MCF 10A (cell line): ENCODE measurements around the gene MTERF1. TPM values are rescaled to one million over a fixed set of nuclear protein-coding genes. Genes with fewer than 3 reads are reported as not detected.

Experiments
- BruUV-seq: library from RNA; stranded (reverse); fragments of 400-500 nt; replicated peaks from 2 replicates; lab custom pipeline; 2021; lab: Mats Ljungman, UMichigan
- CTCF ChIA-PET: fragments of 300-600 bp; sonication (Branson Sonifier 250); formaldehyde crosslinking; extraction: SDS; loops from one replicate; lab custom pipeline; 2021; ENCODE audit warnings: antibody characterized with exemption, inconsistent platforms; lab: Yijun Ruan, JAX
- POLR2A ChIA-PET: fragments of 300-600, 350-650 bp; sonication (Branson Sonifier 250); formaldehyde crosslinking; extraction: SDS; loops from one replicate; lab custom pipeline; 2020; ENCODE audit warnings: antibody characterized with exemption, inconsistent platforms; lab: Yijun Ruan, JAX
- DNase-seq: peaks from one replicate; pipeline ENCODE4 v3.0.0-alpha.2; 2018; ENCODE audit not compliant: unreplicated experiment
- H3K27ac Mint-ChIP-seq: one replicate; pipeline ENCODE4 v1.8.0; 2022; ENCODE audit warnings: mild to moderate bottlenecking, low read depth, mixed read lengths; ENCODE audit not compliant: unreplicated experiment
- H3K27me3 Mint-ChIP-seq: one replicate; pipeline ENCODE4 v1.8.0; 2022; ENCODE audit warnings: mixed read lengths; ENCODE audit not compliant: insufficient read depth, unreplicated experiment
- H3K36me3 Mint-ChIP-seq: one replicate; pipeline ENCODE4 v1.8.0; 2022; ENCODE audit warnings: mild to moderate bottlenecking, moderate library complexity, mixed read lengths; ENCODE audit not compliant: insufficient read depth, unreplicated experiment
- H3K4me1 Mint-ChIP-seq: one replicate; pipeline ENCODE4 v1.8.0; 2022; ENCODE audit warnings: mixed read lengths; ENCODE audit not compliant: insufficient read depth, unreplicated experiment
- H3K4me3 Mint-ChIP-seq: one replicate; pipeline ENCODE4 v1.8.0; 2022; ENCODE audit warnings: mild to moderate bottlenecking, moderate library complexity, mixed read lengths; ENCODE audit not compliant: unreplicated experiment
- H3K9me3 Mint-ChIP-seq: one replicate; pipeline ENCODE4 v1.8.0; 2022; ENCODE audit warnings: mixed read lengths; ENCODE audit not compliant: unreplicated experiment
- CTCF ChIP-seq: fragments of 200-600 bp; IDR thresholded peaks from one replicate; pipeline ENCODE4 v1.8.0; 2022; ENCODE audit warnings: antibody characterized with exemption, mild to moderate bottlenecking; ENCODE audit not compliant: unreplicated experiment
- intact Hi-C: fragments of 100-400 bp; cut with micrococcal nuclease; formaldehyde crosslinking; loops from 2 replicates; pipeline ENCODE4 v1.14.1; 2022
- total RNA-seq: library from RNA; stranded (reverse); gene quantifications from 2 replicates; pipeline ENCODE4 v1.2.3, GENCODE V29; 2022

The MTERF1 gene
- total RNA-seq, 1 experiment from 2014 or later = 12.9 TPM

GRCh38 chr7:91864070-91864469 is 16.4 kb downstream of the MTERF1 start:
- BruUV-seq = no TSS peak
- TF ChIP-seq CTCF = no peak
- H3K4me1 Mint-ChIP-seq = peaks cover 5% of the 10 kb centered on the region
- DNase-seq = no peak
- H3K9me3 Mint-ChIP-seq = no peaks in the 10 kb centered on the region
- POLR2A ChIA-PET = interaction anchor here (0.7 kb wide), 1 partner anchor 597 kb away, joined by 3 read pairs; no protein-coding TSS in a partner anchor
- no peak overlapping the region for H3K4me3 Mint-ChIP-seq
- H3K27me3 Mint-ChIP-seq = no peaks in the 10 kb centered on the region
- CTCF ChIA-PET = interaction anchor here (0.8 to 5.6 kb wide), 5 partner anchors 10 to 35 kb away, joined by 3 to 30 read pairs (median 7); partner anchors contain the start of gene MTERF1
- intact Hi-C loops = no loop called here
- H3K27ac Mint-ChIP-seq = no peak overlapping the region
- peaks cover 9% of the 10 kb centered on the region for H3K36me3 Mint-ChIP-seq

- Mint-ChIP-seq H3K27me3 (no peaks in the 10 kb centered on the region), H3K36me3 (no peaks in the 10 kb centered on the region), H3K27ac (no peak overlapping the region), H3K4me3 (no peak overlapping the region), H3K9me3 (no peaks in the 10 kb centered on the region), H3K4me1 (peaks cover 26% of the 10 kb centered on the region)
- DNase-seq = peak; percentile 63
- no TSS peak for BruUV-seq
- TF ChIP-seq CTCF = peak; percentile 25
- intact Hi-C loops = loop anchor here (1.0 to 10.0 kb wide), 2 partner anchors 22 to 768 kb away; no protein-coding TSS in a partner anchor
- ChIA-PET POLR2A (interaction anchor here (0.5 to 1.1 kb wide), 6 partner anchors 9 to 393 kb away, joined by 3 to 4 read pairs (median 3); partner anchors contain the start of genes AKAP9, ANKIB1 and KRIT1), CTCF (interaction anchor here (0.6 to 2.8 kb wide), 13 partner anchors 9 to 809 kb away, joined by 3 to 32 read pairs (median 3); no protein-coding TSS in a partner anchor)
These were observed 28.2 kb downstream of the MTERF1 start for GRCh38 chr7:91852263-91852741.

GRCh38 chr7:91850455-91850854 is 30.0 kb downstream of the MTERF1 start:
- ChIA-PET CTCF (interaction anchor here (0.5 to 1.3 kb wide), 3 partner anchors 20 to 32 kb away, joined by 4 read pairs; no protein-coding TSS in a partner anchor), POLR2A (interaction anchor here (1.0 to 1.5 kb wide), 2 partner anchors 14 to 20 kb away, joined by 3 to 4 read pairs; no protein-coding TSS in a partner anchor)
- no peaks in the 10 kb centered on the region for H3K9me3 Mint-ChIP-seq
- intact Hi-C loops = loop anchor here (10.0 kb wide), 1 partner anchor 766 kb away; no protein-coding TSS in a partner anchor
- BruUV-seq = no TSS peak
- peak overlapping the region; percentile 52 for H3K27ac Mint-ChIP-seq
- no peaks in the 10 kb centered on the region for H3K27me3 Mint-ChIP-seq
- no peak for TF ChIP-seq CTCF
- no peaks in the 10 kb centered on the region for H3K36me3 Mint-ChIP-seq
- H3K4me1 Mint-ChIP-seq = peaks cover 26% of the 10 kb centered on the region
- peak; percentile 68 for DNase-seq
- no peak overlapping the region for H3K4me3 Mint-ChIP-seq

GRCh38 chr7:91847876-91848588 is 32.5 kb downstream of the MTERF1 start:
- peaks cover 26% of the 10 kb centered on the region for H3K4me1 Mint-ChIP-seq
- no TSS peak for BruUV-seq
- no peaks in the 10 kb centered on the region for H3K36me3 Mint-ChIP-seq
- intact Hi-C loops = no loop called here
- ChIA-PET POLR2A (interaction anchor here (0.5 to 1.1 kb wide), 2 partner anchors 14 to 154 kb away, joined by 3 read pairs; no protein-coding TSS in a partner anchor), CTCF (interaction anchor here (0.6 to 1.5 kb wide), 6 partner anchors 18 to 600 kb away, joined by 3 to 4 read pairs (median 3); partner anchors contain the start of gene MTERF1)
- DNase-seq = no peak
- TF ChIP-seq CTCF = no peak
- H3K4me3 Mint-ChIP-seq = no peak overlapping the region
- H3K27me3 Mint-ChIP-seq = no peaks in the 10 kb centered on the region
- no peaks in the 10 kb centered on the region for H3K9me3 Mint-ChIP-seq
- no peak overlapping the region for H3K27ac Mint-ChIP-seq
